Transverse colon (tissue), 4 donors: ENCODE data around the gene MT1X.

ENCODE experiments used
- EP300 ChIP-seq: sonication (generic); formaldehyde crosslinking; IDR thresholded peaks from one replicate; pipeline ENCODE4 v1.6.1; 2017; ENCODE audit warnings: antibody characterized with exemption, low read depth
- POLR2A ChIP-seq: fragments of 450-650 bp; IDR thresholded peaks from one replicate; pipeline ENCODE4 v1.6.1; 2016; ENCODE audit warnings: antibody characterized with exemption, mild to moderate bottlenecking, moderate library complexity
- POLR2AphosphoS5 ChIP-seq, 3 donors: sonication (generic); formaldehyde crosslinking; IDR thresholded peaks; one replicate each; pipeline ENCODE4 v1.6.1; 2016; ENCODE audit warnings: antibody characterized with exemption in 3 of 3
- TF ChIP-seq, protein P1 (sequence below), 5 experiments: fragments of 200-600 bp in 3 of 5; fragments of 450-650 bp in 2 of 5; sonication (generic) in 3 of 5; IDR thresholded peaks; 1 replicate in 2 of 5; 2 replicates in 3 of 5; pipeline ENCODE4 v1.5.1; 2016 to 2017; ENCODE audit warnings: antibody characterized with exemption in 5 of 5, inconsistent platforms in 3 of 5, mild to moderate bottlenecking in 2 of 5, moderate library complexity in 1 of 5

DNA sequence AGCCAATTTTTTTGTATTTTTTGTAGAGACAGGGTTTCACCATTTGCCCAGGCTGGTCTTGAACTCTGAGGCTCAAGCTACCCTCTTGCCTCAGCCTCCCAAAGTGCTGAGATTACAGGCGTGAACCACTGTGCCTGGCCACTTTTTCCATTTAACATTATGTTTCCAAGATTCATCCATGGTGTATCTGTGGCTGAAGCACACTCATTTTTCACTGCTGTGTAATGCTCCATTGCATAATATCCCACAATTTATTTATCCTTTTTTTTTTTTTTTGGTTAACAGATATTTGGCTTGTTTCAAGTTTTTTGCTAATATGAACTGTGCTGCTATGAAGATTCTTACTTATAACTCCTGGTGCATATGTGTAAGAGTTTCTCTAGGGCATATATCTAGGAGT, 45.8 kb downstream of the MT1X start:
- TF ChIP-seq, protein P1, sequence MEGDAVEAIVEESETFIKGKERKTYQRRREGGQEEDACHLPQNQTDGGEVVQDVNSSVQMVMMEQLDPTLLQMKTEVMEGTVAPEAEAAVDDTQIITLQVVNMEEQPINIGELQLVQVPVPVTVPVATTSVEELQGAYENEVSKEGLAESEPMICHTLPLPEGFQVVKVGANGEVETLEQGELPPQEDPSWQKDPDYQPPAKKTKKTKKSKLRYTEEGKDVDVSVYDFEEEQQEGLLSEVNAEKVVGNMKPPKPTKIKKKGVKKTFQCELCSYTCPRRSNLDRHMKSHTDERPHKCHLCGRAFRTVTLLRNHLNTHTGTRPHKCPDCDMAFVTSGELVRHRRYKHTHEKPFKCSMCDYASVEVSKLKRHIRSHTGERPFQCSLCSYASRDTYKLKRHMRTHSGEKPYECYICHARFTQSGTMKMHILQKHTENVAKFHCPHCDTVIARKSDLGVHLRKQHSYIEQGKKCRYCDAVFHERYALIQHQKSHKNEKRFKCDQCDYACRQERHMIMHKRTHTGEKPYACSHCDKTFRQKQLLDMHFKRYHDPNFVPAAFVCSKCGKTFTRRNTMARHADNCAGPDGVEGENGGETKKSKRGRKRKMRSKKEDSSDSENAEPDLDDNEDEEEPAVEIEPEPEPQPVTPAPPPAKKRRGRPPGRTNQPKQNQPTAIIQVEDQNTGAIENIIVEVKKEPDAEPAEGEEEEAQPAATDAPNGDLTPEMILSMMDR (IDR thresholded peaks at IDR 0.05): no peak
- TF ChIP-seq POLR2A: no peak
- no peak for TF ChIP-seq EP300
- TF ChIP-seq POLR2AphosphoS5 (IDR thresholded peaks at IDR 0.05): no peak
